ENCODE results near the gene ACSBG1. TPM values are rescaled to one million over a fixed set of nuclear protein-coding genes. Genes with fewer than 3 reads are reported as not detected.
A peak's percentile ranks its signal among the peaks of the same experiment; 100 is the strongest.

The ACSBG1 gene
- total RNA-seq, 1 donor from 2014 or later, result 3.4 TPM

GRCh38 chr15:78216276-78217104 is 17.9 kb downstream of the ACSBG1 start:
- H3K27me3 ChIP-seq, result no peaks in the 10 kb centered on the region
- H3K27ac ChIP-seq, result no peak overlapping the region
- H3K9me3 ChIP-seq, result no peaks in the 10 kb centered on the region
- no peak overlapping the region for H3K4me3 ChIP-seq
- no peak for DNase-seq (ENCODE audit: extremely low spot score in 2 of 2)
- peaks cover 33% of the 10 kb centered on the region for H3K4me1 ChIP-seq
- no peaks in the 10 kb centered on the region for H3K36me3 ChIP-seq
- intact Hi-C loops (cut with DNase I), result no loop called here
- no peak for TF ChIP-seq POLR2A (IDR thresholded peaks at IDR 0.05)
- TF ChIP-seq CTCF (IDR thresholded peaks at IDR 0.05), result no peak
- TF ChIP-seq POLR2AphosphoS5 (IDR thresholded peaks at IDR 0.05; ENCODE audit: insufficient read depth in 1 of 2, low read depth in 1 of 2), result no peak

- H3K27me3 ChIP-seq, result no peaks in the 10 kb centered on the region
- TF ChIP-seq POLR2A (IDR thresholded peaks at IDR 0.05), result no peak
- TF ChIP-seq CTCF (IDR thresholded peaks at IDR 0.05), result no peak
- no peak for TF ChIP-seq POLR2AphosphoS5 (IDR thresholded peaks at IDR 0.05; ENCODE audit: insufficient read depth in 1 of 2, low read depth in 1 of 2)
- H3K36me3 ChIP-seq, result no peaks in the 10 kb centered on the region
- H3K4me3 ChIP-seq, result no peak overlapping the region
- intact Hi-C loops (cut with DNase I), result no loop called here
- H3K4me1 ChIP-seq, result peaks cover 56% of the 10 kb centered on the region
- peak in 1 of 2 donors; percentile 81 for DNase-seq (ENCODE audit: extremely low spot score in 2 of 2)
- no peaks in the 10 kb centered on the region for H3K9me3 ChIP-seq
- no peak overlapping the region for H3K27ac ChIP-seq
Observed at GRCh38 chr15:78213956-78214355, 20.4 kb downstream of the ACSBG1 start.

GRCh38 chr15:78213425-78213750 is 21.0 kb downstream of the ACSBG1 start:
- H3K27me3 ChIP-seq, result no peaks in the 10 kb centered on the region
- H3K4me3 ChIP-seq, result no peak overlapping the region
- TF ChIP-seq CTCF (IDR thresholded peaks at IDR 0.05) (no peak), POLR2A (IDR thresholded peaks at IDR 0.05) (no peak), POLR2AphosphoS5 (IDR thresholded peaks at IDR 0.05; ENCODE audit: insufficient read depth in 1 of 2, low read depth in 1 of 2) (no peak)
- intact Hi-C loops (cut with DNase I), result no loop called here
- H3K36me3 ChIP-seq, result no peaks in the 10 kb centered on the region
- peaks cover 56% of the 10 kb centered on the region for H3K4me1 ChIP-seq
- no peaks in the 10 kb centered on the region for H3K9me3 ChIP-seq
- peak in 1 of 2 donors; percentile 87 for DNase-seq (ENCODE audit: extremely low spot score in 2 of 2)
- no peak overlapping the region for H3K27ac ChIP-seq

- H3K4me1 ChIP-seq, result peaks cover 56% of the 10 kb centered on the region
- peak in 1 of 2 donors; percentile 91 for DNase-seq (ENCODE audit: extremely low spot score in 2 of 2)
Observed at GRCh38 chr15:78212546-78213424, 21.6 kb downstream of the ACSBG1 start.

GRCh38 chr15:78212008-78212407 is 22.4 kb downstream of the ACSBG1 start:
- no peaks in the 10 kb centered on the region for H3K9me3 ChIP-seq
- H3K27ac ChIP-seq, result no peak overlapping the region
- TF ChIP-seq CTCF (IDR thresholded peaks at IDR 0.05), result no peak
- no peak for TF ChIP-seq POLR2A (IDR thresholded peaks at IDR 0.05)
- TF ChIP-seq POLR2AphosphoS5 (IDR thresholded peaks at IDR 0.05; ENCODE audit: insufficient read depth in 1 of 2, low read depth in 1 of 2), result no peak
- no peaks in the 10 kb centered on the region for H3K36me3 ChIP-seq
- peak in 1 of 2 donors; percentile 40 for DNase-seq (ENCODE audit: extremely low spot score in 2 of 2)
- no peaks in the 10 kb centered on the region for H3K27me3 ChIP-seq
- H3K4me1 ChIP-seq, result peaks cover 63% of the 10 kb centered on the region
- intact Hi-C loops (cut with DNase I), result no loop called here
- H3K4me3 ChIP-seq, result no peak overlapping the region

More at GRCh38 chr15:78212546-78213424, 21.6 kb downstream of the ACSBG1 start:
- Histone ChIP-seq H3K27me3 (no peaks in the 10 kb centered on the region), H3K36me3 (no peaks in the 10 kb centered on the region), H3K27ac (no peak overlapping the region), H3K4me3 (no peak overlapping the region), H3K9me3 (no peaks in the 10 kb centered on the region)
- TF ChIP-seq POLR2AphosphoS5 (IDR thresholded peaks at IDR 0.05; ENCODE audit: insufficient read depth in 1 of 2, low read depth in 1 of 2), result peak in 1 of 2 donors; percentile 44
- TF ChIP-seq POLR2A (IDR thresholded peaks at IDR 0.05), result no peak
- intact Hi-C loops (cut with DNase I), result no loop called here

Data from vagina (tissue), 2 donors.